ENCODE data around the gene RNU4-1.
A peak's percentile ranks its signal among the peaks of the same experiment; 100 is the strongest.

RNU4-1 gene

GRCh38 chr12:120284381-120284780 lies 8.7 kb downstream of the RNU4-1 start:
- no peak for TF ChIP-seq CTCF (IDR thresholded peaks at IDR 0.05)

- no peak for TF ChIP-seq CTCF (IDR thresholded peaks at IDR 0.05)
These were observed 9.7 kb downstream of the RNU4-1 start for GRCh38 chr12:120283318-120283717.

- no peak for TF ChIP-seq CTCF (IDR thresholded peaks at IDR 0.05)
These were observed 14.6 kb downstream of the RNU4-1 start for GRCh38 chr12:120278137-120279069.

GRCh38 chr12:120276734-120277133 lies 16.3 kb downstream of the RNU4-1 start:
- no peak for TF ChIP-seq CTCF (IDR thresholded peaks at IDR 0.05)

- TF ChIP-seq CTCF (IDR thresholded peaks at IDR 0.05), result no peak
These were observed 25.3 kb downstream of the RNU4-1 start for GRCh38 chr12:120267736-120268135.

- TF ChIP-seq CTCF (IDR thresholded peaks at IDR 0.05), result no peak
These were observed 26.7 kb downstream of the RNU4-1 start for GRCh38 chr12:120266180-120266870.

- peak; percentile 88 for TF ChIP-seq CTCF (IDR thresholded peaks at IDR 0.05)
These were observed 27.4 kb downstream of the RNU4-1 start, which contains the start of gene PXN for GRCh38 chr12:120265473-120266179. TSS of gene PXN (minus strand) at chr12:120265730. CDS start at chr12:120265629, 101 bp downstream.

Measured in LNCAP (cell line).